HEK293T (cell line): ENCODE measurements around the gene ZNF550.

Source experiments
- ARNT ChIP-seq: fragments of 450-650 bp; IDR thresholded peaks from 2 replicates; pipeline ENCODE4 v1.6.1; 2017; ENCODE audit warnings: mild to moderate bottlenecking
- BHLHE40 ChIP-seq: fragments of 450-650 bp; IDR thresholded peaks from 2 replicates; pipeline ENCODE4 v1.6.1; 2016; ENCODE audit warnings: mild to moderate bottlenecking, moderate library complexity, borderline replicate concordance
- CTBP1 ChIP-seq: fragments of 450-650 bp; IDR thresholded peaks from 2 replicates; pipeline ENCODE4 v1.6.1; 2016; ENCODE audit warnings: borderline replicate concordance
- ELF4 ChIP-seq: fragments of 450-650 bp; IDR thresholded peaks from 2 replicates; pipeline ENCODE4 v1.6.1; 2017; ENCODE audit warnings: antibody characterized with exemption
- FOXA1 ChIP-seq: fragments of 450-650 bp; IDR thresholded peaks from 2 replicates; pipeline ENCODE4 v1.6.1; 2016; ENCODE audit warnings: mild to moderate bottlenecking
- FOXK2 ChIP-seq: fragments of 450-650 bp; IDR thresholded peaks from 2 replicates; pipeline ENCODE4 v1.6.1; 2016; ENCODE audit warnings: mild to moderate bottlenecking
- FOXM1 ChIP-seq: fragments of 450-650 bp; IDR thresholded peaks from 2 replicates; pipeline ENCODE4 v1.6.1; 2017; ENCODE audit warnings: mild to moderate bottlenecking, borderline replicate concordance
- LEF1 ChIP-seq: fragments of 450-650 bp; IDR thresholded peaks from 2 replicates; pipeline ENCODE4 v1.6.1; 2017; ENCODE audit warnings: mild to moderate bottlenecking, borderline replicate concordance
- SP1 ChIP-seq: fragments of 450-650 bp; IDR thresholded peaks from 2 replicates; pipeline ENCODE4 v1.6.1; 2017
- SUZ12 ChIP-seq: fragments of 450-650 bp; IDR thresholded peaks from 2 replicates; pipeline ENCODE4 v1.6.1; 2016; ENCODE audit warnings: mild to moderate bottlenecking
- TARDBP ChIP-seq: fragments of 450-650 bp; IDR thresholded peaks from 2 replicates; pipeline ENCODE4 v1.6.1; 2016
- TF ChIP-seq, protein P1 (sequence below): fragments of 450-650 bp; IDR thresholded peaks from 2 replicates; pipeline ENCODE4 v1.6.1; 2016

GRCh38 chr19:57563547-57563946 is 3.9 kb upstream of the ZNF550 start:
- TF ChIP-seq, protein P1, sequence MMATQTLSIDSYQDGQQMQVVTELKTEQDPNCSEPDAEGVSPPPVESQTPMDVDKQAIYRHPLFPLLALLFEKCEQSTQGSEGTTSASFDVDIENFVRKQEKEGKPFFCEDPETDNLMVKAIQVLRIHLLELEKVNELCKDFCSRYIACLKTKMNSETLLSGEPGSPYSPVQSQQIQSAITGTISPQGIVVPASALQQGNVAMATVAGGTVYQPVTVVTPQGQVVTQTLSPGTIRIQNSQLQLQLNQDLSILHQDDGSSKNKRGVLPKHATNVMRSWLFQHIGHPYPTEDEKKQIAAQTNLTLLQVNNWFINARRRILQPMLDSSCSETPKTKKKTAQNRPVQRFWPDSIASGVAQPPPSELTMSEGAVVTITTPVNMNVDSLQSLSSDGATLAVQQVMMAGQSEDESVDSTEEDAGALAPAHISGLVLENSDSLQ, result no peak
- TF ChIP-seq SP1 (no peak), TARDBP (no peak), FOXA1 (no peak), FOXM1 (no peak), FOXK2 (no peak), ARNT (no peak), CTBP1 (no peak), SUZ12 (no peak), BHLHE40 (no peak), LEF1 (no peak), ELF4 (no peak)
